Body of pancreas (tissue), 4 donors: ENCODE data around the gene RSBN1L. TPM values are rescaled to one million over a fixed set of nuclear protein-coding genes. Genes with fewer than 3 reads are reported as not detected.

Source experiments
- ATAC-seq: fragments of 150-250 bp; one replicate; pipeline ENCODE4 v1.9.1; 2016
- DNase-seq, 4 donors: peaks; one replicate each; pipeline ENCODE4 v3.0.0-alpha.2; 2019
- H3K27ac ChIP-seq, 4 donors: fragments of 200-600 bp; sonication (generic); 1 replicate in 3 of 4; 2 replicates in 1 of 4; pipeline versions ENCODE4 v1.5.1 to v1.6.1; 2016 to 2019; ENCODE audit warnings: mild to moderate bottlenecking in 1 of 4, mixed read lengths in 1 of 4, moderate library complexity in 1 of 4
- H3K27me3 ChIP-seq, 2 donors: fragments of 200-600 bp; sonication (generic); one replicate each; pipeline ENCODE4 v1.6.0; 2016; ENCODE audit warnings: mild to moderate bottlenecking in 1 of 2
- H3K36me3 ChIP-seq, 2 donors: fragments of 200-600 bp; sonication (generic); replicated peaks in 1 of 2; 2 replicates each; pipeline ENCODE4 v1.5.1; 2016; ENCODE audit warnings: low read depth in 2 of 2; ENCODE audit not compliant: insufficient read depth in 1 of 2
- H3K4me1 ChIP-seq: fragments of 200-600 bp; sonication (generic); one replicate; pipeline ENCODE4 v1.6.0; 2016
- H3K4me3 ChIP-seq, 2 donors: fragments of 200-600 bp; sonication (generic); 1 replicate in 1 of 2; 2 replicates in 1 of 2; pipeline ENCODE4 v1.5.1; 2016 to 2019
- H3K9me3 ChIP-seq, 3 donors: fragments of 200-600 bp; sonication (generic); 1 replicate in 2 of 3; 2 replicates in 1 of 3; pipeline ENCODE4 v1.5.1; 2016
- POLR2A ChIP-seq, 3 donors: fragments of 450-650 bp; IDR thresholded peaks; one replicate each; pipeline ENCODE4 v1.6.1; 2016; ENCODE audit warnings: antibody characterized with exemption in 3 of 3, mild to moderate bottlenecking in 2 of 3
- WGBS, 2 donors: methylation state at CpG; one replicate each; pipeline ENCODE4 v1.1.5; 2017; 5-methylcytosine and 5-hydroxymethylcytosine counted together
- intact Hi-C: fragments of 100-400 bp; cut with DNase I; formaldehyde crosslinking; loops from one replicate; pipeline ENCODE4 v1.15.1; 2023
- total RNA-seq, 2 donors: library from RNA; depleted of rRNA; stranded (reverse); fragments of >200 nt; gene quantifications; one replicate each; pipeline ENCODE4 v1.1.0, GENCODE V29; 2016
- TF ChIP-seq, protein P1 (sequence below), 7 experiments: fragments of 450-650 bp in 4 of 7; fragments of 200-600 bp in 3 of 7; sonication (generic) in 3 of 7; IDR thresholded peaks; one replicate each; pipeline ENCODE4 v1.5.1; 2016 to 2019; ENCODE audit warnings: antibody characterized with exemption in 7 of 7

The RSBN1L gene
- total RNA-seq, 2 donors from 2014 or later = 15.8 to 16.2 TPM

- Histone ChIP-seq H3K27me3 (no peaks in the 10 kb centered on the region), H3K36me3 (no peaks in the 10 kb centered on the region), H3K9me3 (no peaks in the 10 kb centered on the region), H3K4me1 (peaks cover 86% of the 10 kb centered on the region), H3K4me3 (no peak overlapping the region), H3K27ac (peak overlapping the region; percentile 30 to 98 (median 83))
- peak; percentile 35 to 56 (median 43) for DNase-seq
- peak; percentile 23 for ATAC-seq
- intact Hi-C loops = no loop called here
- 23 to 28% methylated on average over 9 of the region's 9 CpGs for WGBS, 2 donors
- TF ChIP-seq, protein P1, sequence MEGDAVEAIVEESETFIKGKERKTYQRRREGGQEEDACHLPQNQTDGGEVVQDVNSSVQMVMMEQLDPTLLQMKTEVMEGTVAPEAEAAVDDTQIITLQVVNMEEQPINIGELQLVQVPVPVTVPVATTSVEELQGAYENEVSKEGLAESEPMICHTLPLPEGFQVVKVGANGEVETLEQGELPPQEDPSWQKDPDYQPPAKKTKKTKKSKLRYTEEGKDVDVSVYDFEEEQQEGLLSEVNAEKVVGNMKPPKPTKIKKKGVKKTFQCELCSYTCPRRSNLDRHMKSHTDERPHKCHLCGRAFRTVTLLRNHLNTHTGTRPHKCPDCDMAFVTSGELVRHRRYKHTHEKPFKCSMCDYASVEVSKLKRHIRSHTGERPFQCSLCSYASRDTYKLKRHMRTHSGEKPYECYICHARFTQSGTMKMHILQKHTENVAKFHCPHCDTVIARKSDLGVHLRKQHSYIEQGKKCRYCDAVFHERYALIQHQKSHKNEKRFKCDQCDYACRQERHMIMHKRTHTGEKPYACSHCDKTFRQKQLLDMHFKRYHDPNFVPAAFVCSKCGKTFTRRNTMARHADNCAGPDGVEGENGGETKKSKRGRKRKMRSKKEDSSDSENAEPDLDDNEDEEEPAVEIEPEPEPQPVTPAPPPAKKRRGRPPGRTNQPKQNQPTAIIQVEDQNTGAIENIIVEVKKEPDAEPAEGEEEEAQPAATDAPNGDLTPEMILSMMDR (IDR thresholded peaks at IDR 0.05) = no peak
- TF ChIP-seq POLR2A (IDR thresholded peaks at IDR 0.05) = peak in 1 of 3 donors; percentile 28
Observed at GRCh38 chr7:77684030-77684429, 12.2 kb upstream of the RSBN1L start.

GRCh38 chr7:77685233-77685632 lies 11.0 kb upstream of the RSBN1L start:
- Histone ChIP-seq H3K27me3 (no peaks in the 10 kb centered on the region), H3K4me1 (peaks cover 87% of the 10 kb centered on the region), H3K27ac (peak overlapping the region; percentile 56 to 98 (median 83)), H3K36me3 (no peaks in the 10 kb centered on the region), H3K9me3 (no peaks in the 10 kb centered on the region), H3K4me3 (no peak overlapping the region)
- DNase-seq (peak; percentile 43 to 85 (median 60)), ATAC-seq (peak; percentile 96)
- 3 to 10% methylated on average over 5 of the region's 5 CpGs for WGBS, 2 donors
- TF ChIP-seq, protein P1 (IDR thresholded peaks at IDR 0.05) = peak in 4 of 7 experiments; percentile 44 to 49 (median 46)
- peak in 2 of 3 donors; percentile 50 to 56 for TF ChIP-seq POLR2A (IDR thresholded peaks at IDR 0.05)
- intact Hi-C loops = no loop called here

DNA sequence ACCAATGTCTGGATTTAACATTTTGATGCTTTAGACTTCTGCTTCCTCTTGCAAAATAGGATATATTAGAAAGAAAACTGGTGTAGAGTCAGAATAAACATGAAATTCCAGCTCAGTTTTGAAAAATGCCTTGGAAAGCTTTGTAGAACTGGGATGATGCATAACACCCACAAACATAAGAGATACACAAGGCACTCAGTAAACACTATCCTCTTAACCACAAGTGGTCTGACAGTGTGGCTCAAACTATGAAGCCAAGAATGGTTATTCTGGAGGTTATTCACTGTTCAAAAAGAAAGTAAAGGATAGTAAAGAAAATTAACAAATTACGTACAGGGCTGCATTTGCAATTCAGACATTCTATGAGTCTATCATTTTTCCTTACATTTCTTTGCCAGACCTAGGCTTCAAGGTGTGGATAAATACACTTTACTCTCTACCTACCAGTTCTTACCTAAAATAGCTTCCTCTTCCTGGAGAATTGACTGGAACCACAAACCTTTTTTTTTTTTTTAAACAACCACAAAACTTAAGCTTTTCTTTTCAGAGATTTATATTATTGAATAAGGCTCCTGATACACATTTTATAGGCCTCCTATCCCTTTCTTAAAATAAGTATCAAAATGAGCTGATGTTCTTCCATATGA lies 9.0 kb upstream of the RSBN1L start:
- DNase-seq (no peak), ATAC-seq (no peak)
- no peak overlapping the region for H3K4me3 ChIP-seq
- H3K27ac ChIP-seq = peak overlapping the region in 3 of 4 donors; percentile 37 to 98 (median 61)
- no peaks in the 10 kb centered on the region for H3K36me3 ChIP-seq
- no peaks in the 10 kb centered on the region for H3K9me3 ChIP-seq
- intact Hi-C loops = no loop called here
- TF ChIP-seq, protein P1 (IDR thresholded peaks at IDR 0.05) = no peak
- no peak for TF ChIP-seq POLR2A (IDR thresholded peaks at IDR 0.05)
- 81 to 89% methylated on average over 1 of the region's 1 CpG for WGBS, 2 donors
- peaks cover 90% of the 10 kb centered on the region for H3K4me1 ChIP-seq
- H3K27me3 ChIP-seq = no peaks in the 10 kb centered on the region

DNA sequence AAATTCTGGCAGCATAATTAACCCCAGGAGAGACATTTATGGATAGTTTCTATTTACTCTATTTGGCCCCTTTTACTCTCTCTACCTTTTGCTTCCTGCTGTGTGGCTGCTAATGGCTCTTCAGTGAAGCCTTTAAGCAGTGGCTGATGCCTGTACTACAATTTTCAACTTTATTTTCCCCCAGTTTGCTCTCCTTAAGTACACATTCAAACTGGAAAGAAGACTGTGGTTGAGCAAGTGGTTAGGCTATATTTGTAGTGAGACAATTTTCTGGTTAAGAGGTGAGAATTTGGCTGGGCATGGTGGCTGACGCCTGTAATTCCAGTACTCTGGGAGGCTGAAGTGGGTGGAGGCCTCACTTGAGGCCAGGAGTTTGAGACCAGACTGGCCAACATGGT lies 8.5 kb upstream of the RSBN1L start:
- intact Hi-C loops = no loop called here
- no peak for ATAC-seq
- no peaks in the 10 kb centered on the region for H3K36me3 ChIP-seq
- no peak overlapping the region for H3K4me3 ChIP-seq
- WGBS, 2 donors = 95 to 100% methylated on average over 1 of the region's 1 CpG
- TF ChIP-seq POLR2A (IDR thresholded peaks at IDR 0.05) = no peak
- TF ChIP-seq, protein P1 (IDR thresholded peaks at IDR 0.05) = no peak
- peak overlapping the region in 3 of 4 donors; percentile 37 to 98 (median 51) for H3K27ac ChIP-seq
- DNase-seq = no peak
- H3K27me3 ChIP-seq = no peaks in the 10 kb centered on the region
- H3K4me1 ChIP-seq = peaks cover 89% of the 10 kb centered on the region
- no peaks in the 10 kb centered on the region for H3K9me3 ChIP-seq

DNA sequence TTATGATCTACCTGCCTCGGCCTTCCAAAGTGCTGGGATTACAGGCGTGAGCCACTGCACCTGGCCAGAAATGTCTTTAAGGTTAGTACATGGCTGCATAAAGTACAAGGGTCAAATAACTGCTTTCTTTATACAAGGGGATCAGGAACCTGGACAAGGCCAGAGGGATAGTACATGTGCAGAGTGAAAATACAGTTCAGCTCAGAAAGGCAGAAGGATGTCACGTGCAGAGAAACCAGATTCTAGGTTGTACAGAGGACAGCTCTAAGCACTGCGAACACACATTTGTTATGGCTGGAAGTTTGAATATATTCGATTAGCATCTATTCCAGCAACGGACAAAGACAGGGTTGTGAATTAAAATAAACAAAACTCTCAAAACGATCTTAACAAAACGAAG lies 6.0 kb upstream of the RSBN1L start:
- H3K9me3 ChIP-seq = no peaks in the 10 kb centered on the region
- intact Hi-C loops = no loop called here
- DNase-seq = peak in 1 of 4 donors; percentile 39
- TF ChIP-seq, protein P1 (IDR thresholded peaks at IDR 0.05) = no peak
- no peak for TF ChIP-seq POLR2A (IDR thresholded peaks at IDR 0.05)
- H3K4me3 ChIP-seq = no peak overlapping the region
- no peaks in the 10 kb centered on the region for H3K36me3 ChIP-seq
- H3K27ac ChIP-seq = peak overlapping the region; percentile 8 to 98 (median 88)
- peaks cover 84% of the 10 kb centered on the region for H3K4me1 ChIP-seq
- 32 to 36% methylated on average over 8 of the region's 8 CpGs for WGBS, 2 donors
- no peaks in the 10 kb centered on the region for H3K27me3 ChIP-seq
- no peak for ATAC-seq
